NB4 (cell line): ENCODE measurements around the gene PAX8.
"Not testable (repeated sequence)": the region's sequence is repeated elsewhere in the genome, so short reads cannot be mapped to it uniquely, and the experiment has no call there.

Experiments used
- DNase-seq: peaks from one replicate; pipeline ENCODE4 v3.0.0; 2010; ENCODE audit warnings: low read depth
- H3K4me3 ChIP-seq: one replicate; pipeline ENCODE4 v1.5.1; 2011; ENCODE audit warnings: mild to moderate bottlenecking, low read depth, low read length, moderate library complexity
- CTCF ChIP-seq: IDR thresholded peaks from one replicate; pipeline ENCODE4 v1.5.1; 2012; ENCODE audit warnings: low read depth, low read length
- MAX ChIP-seq: IDR thresholded peaks from 2 replicates; pipeline ENCODE4 v1.6.1; 2011; ENCODE audit warnings: low read depth, low read length
- MYC ChIP-seq: IDR thresholded peaks from 2 replicates; pipeline ENCODE4 v1.6.1; 2011; ENCODE audit warnings: low read depth, low read length
- POLR2A ChIP-seq: IDR thresholded peaks from 2 replicates; pipeline ENCODE4 v1.6.1; 2011; ENCODE audit warnings: mild to moderate bottlenecking; ENCODE audit not compliant: insufficient read length; ENCODE audit errors: extremely low read depth

The PAX8 gene

GRCh38 chr2:113309655-113310387, 31.1 kb upstream of the PAX8 start:
- no peak for TF ChIP-seq CTCF
- no peak for TF ChIP-seq MAX
- TF ChIP-seq POLR2A, result no peak
- TF ChIP-seq MYC, result no peak
- peak; percentile 38 for DNase-seq
- H3K4me3 ChIP-seq, result no peak overlapping the region

- not testable (repeated sequence) for DNase-seq, H3K4me3 ChIP-seq
Observed at GRCh38 chr2:113308784-113309183, 30.1 kb upstream of the PAX8 start.

GRCh38 chr2:113306207-113306606, 27.5 kb upstream of the PAX8 start:
- not testable (repeated sequence) for DNase-seq, H3K4me3 ChIP-seq

- H3K4me3 ChIP-seq, DNase-seq: not testable (repeated sequence)
Observed at GRCh38 chr2:113305749-113306148, 27.0 kb upstream of the PAX8 start.

- TF ChIP-seq CTCF (no peak), MAX (no peak), POLR2A (no peak)
- DNase-seq, result no peak
- no peak overlapping the region for H3K4me3 ChIP-seq
Observed at GRCh38 chr2:113305146-113305545, 26.4 kb upstream of the PAX8 start.

- H3K4me3 ChIP-seq, result no peak overlapping the region
- no peak for DNase-seq
- TF ChIP-seq POLR2A (no peak), MAX (no peak), MYC (no peak), CTCF (no peak)
Observed at GRCh38 chr2:113304702-113305101, 26.0 kb upstream of the PAX8 start.

GRCh38 chr2:113302216-113302980, 23.7 kb upstream of the PAX8 start:
- not testable (repeated sequence) for H3K4me3 ChIP-seq, DNase-seq

GRCh38 chr2:113300281-113300680, 21.6 kb upstream of the PAX8 start:
- no peak for TF ChIP-seq CTCF
- TF ChIP-seq POLR2A, result no peak
- no peak for TF ChIP-seq MYC
- TF ChIP-seq MAX, result no peak
- no peak for DNase-seq
- no peak overlapping the region for H3K4me3 ChIP-seq
